Esophagus squamous epithelium (tissue), 4 donors: ENCODE results near the gene BCL2L11.

Source experiments
- CTCF ChIP-seq, 6 experiments: fragments of 450-650 bp in 4 of 6; fragments of 200-600 bp in 2 of 6; sonication (generic) in 2 of 6; IDR thresholded peaks; one replicate each; pipeline ENCODE4 v1.5.1; 2016 to 2019; ENCODE audit warnings: antibody characterized with exemption in 6 of 6, mild to moderate bottlenecking in 4 of 6, moderate library complexity in 4 of 6
- POLR2A ChIP-seq, 4 donors: fragments of 450-650 bp; IDR thresholded peaks; one replicate each; pipeline ENCODE4 v1.6.1; 2017; ENCODE audit warnings: antibody characterized with exemption in 4 of 4, mild to moderate bottlenecking in 4 of 4, moderate library complexity in 3 of 4

DNA sequence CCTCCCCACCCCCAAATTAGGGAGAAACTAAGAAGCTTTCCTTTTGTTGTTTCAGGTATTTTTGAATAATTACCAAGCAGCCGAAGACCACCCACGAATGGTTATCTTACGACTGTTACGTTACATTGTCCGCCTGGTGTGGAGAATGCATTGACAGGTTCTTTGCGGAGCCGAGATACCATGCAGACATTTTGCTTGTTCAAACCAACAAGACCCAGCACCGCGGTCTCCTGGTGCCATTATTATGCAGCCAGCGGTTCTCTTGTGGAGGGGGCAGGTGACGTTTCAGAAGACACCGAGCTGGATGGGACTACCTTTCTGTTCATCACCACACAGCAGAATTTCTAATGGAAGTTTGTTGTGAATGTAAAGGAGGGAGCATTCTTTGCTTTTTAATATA lies 43.4 kb downstream of the BCL2L11 start:
- TF ChIP-seq CTCF (IDR thresholded peaks at IDR 0.05) (no peak), POLR2A (IDR thresholded peaks at IDR 0.05) (no peak)
